NCI-H1048 (cell line): ENCODE data around the gene CCDC85A.

Experiments
- DNase-seq: peaks from one replicate; lab custom pipeline; 2025; lab: John Stamatoyannopoulos, UW

The CCDC85A gene

GRCh38 chr2:56297671-56298070 lies 113.9 kb downstream of the CCDC85A start:
- DNase-seq, result no peak

GRCh38 chr2:56299171-56299691 lies 115.4 kb downstream of the CCDC85A start:
- no peak for DNase-seq

- DNase-seq, result no peak
Measured at GRCh38 chr2:56309626-56310170, 125.9 kb downstream of the CCDC85A start.

GRCh38 chr2:56313500-56313921 lies 129.7 kb downstream of the CCDC85A start:
- no peak for DNase-seq

GRCh38 chr2:56314371-56314770 lies 130.6 kb downstream of the CCDC85A start:
- DNase-seq, result no peak

- no peak for DNase-seq
Measured at GRCh38 chr2:56314796-56315195, 131.0 kb downstream of the CCDC85A start.

GRCh38 chr2:56315376-56315775 lies 131.6 kb downstream of the CCDC85A start:
- no peak for DNase-seq

- no peak for DNase-seq
Measured at GRCh38 chr2:56316011-56316410, 132.2 kb downstream of the CCDC85A start.

- no peak for DNase-seq
Measured at GRCh38 chr2:56318147-56318546, 134.4 kb downstream of the CCDC85A start.

GRCh38 chr2:56325661-56326345 lies 142.0 kb downstream of the CCDC85A start:
- DNase-seq, result no peak

- no peak for DNase-seq
Measured at GRCh38 chr2:56326346-56326741, 142.6 kb downstream of the CCDC85A start.

- no peak for DNase-seq
Measured at GRCh38 chr2:56331810-56332209, 148.0 kb downstream of the CCDC85A start.

- DNase-seq, result no peak
Measured at GRCh38 chr2:56333812-56334485, 150.2 kb downstream of the CCDC85A start.

- no peak for DNase-seq
Measured at GRCh38 chr2:56334622-56335021, 150.8 kb downstream of the CCDC85A start.

- DNase-seq, result no peak
Measured at GRCh38 chr2:56335101-56335500, 151.3 kb downstream of the CCDC85A start.

- no peak for DNase-seq
Measured at GRCh38 chr2:56337342-56337741, 153.6 kb downstream of the CCDC85A start.

- no peak for DNase-seq
Measured at GRCh38 chr2:56338232-56338631, 154.4 kb downstream of the CCDC85A start.

- DNase-seq, result no peak
Measured at GRCh38 chr2:56344771-56345170, 161.0 kb downstream of the CCDC85A start.

- no peak for DNase-seq
Measured at GRCh38 chr2:56347881-56348280, 164.1 kb downstream of the CCDC85A start.

- DNase-seq, result no peak
Measured at GRCh38 chr2:56348392-56349210, 164.8 kb downstream of the CCDC85A start.

GRCh38 chr2:56357655-56358295 lies 174.0 kb downstream of the CCDC85A start:
- DNase-seq, result no peak

- DNase-seq, result no peak
Measured at GRCh38 chr2:56361844-56362243, 178.1 kb downstream of the CCDC85A start.
